Measurements from ENCODE around the gene HRH2.

HRH2 gene

GRCh38 chr5:175692235-175692995 lies 34.5 kb downstream of the HRH2 start:
- DNase-seq (ENCODE audit: low read depth in 2 of 2), result no peak

GRCh38 chr5:175692996-175693710 lies 35.3 kb downstream of the HRH2 start:
- DNase-seq (ENCODE audit: low read depth in 2 of 2), result no peak

GRCh38 chr5:175693741-175694140 lies 35.9 kb downstream of the HRH2 start:
- DNase-seq (ENCODE audit: low read depth in 2 of 2), result no peak

GRCh38 chr5:175694371-175695160 lies 36.7 kb downstream of the HRH2 start:
- no peak for DNase-seq (ENCODE audit: low read depth in 2 of 2)

GRCh38 chr5:175695161-175696126 lies 37.6 kb downstream of the HRH2 start:
- no peak for DNase-seq (ENCODE audit: low read depth in 2 of 2)

- peak; percentile 61 to 71 for DNase-seq (ENCODE audit: low read depth in 2 of 2)
Observed at GRCh38 chr5:175696139-175696854, 38.4 kb downstream of the HRH2 start.

GRCh38 chr5:175696855-175697198 lies 39.0 kb downstream of the HRH2 start:
- DNase-seq (ENCODE audit: low read depth in 2 of 2), result no peak

GRCh38 chr5:175697846-175698245 lies 40.0 kb downstream of the HRH2 start:
- DNase-seq (ENCODE audit: low read depth in 2 of 2), result no peak

- DNase-seq (ENCODE audit: low read depth in 2 of 2), result no peak
Observed at GRCh38 chr5:175698401-175699115, 40.7 kb downstream of the HRH2 start.

GRCh38 chr5:175700991-175701390 lies 43.1 kb downstream of the HRH2 start:
- DNase-seq (ENCODE audit: low read depth in 2 of 2), result no peak

- DNase-seq (ENCODE audit: low read depth in 2 of 2), result no peak
Observed at GRCh38 chr5:175701797-175702196, 43.9 kb downstream of the HRH2 start.

- DNase-seq (ENCODE audit: low read depth in 2 of 2), result no peak
Observed at GRCh38 chr5:175706499-175706898, 48.6 kb downstream of the HRH2 start.

GRCh38 chr5:175707751-175708375 lies 50.0 kb downstream of the HRH2 start:
- DNase-seq (ENCODE audit: low read depth in 2 of 2), result no peak

- DNase-seq (ENCODE audit: low read depth in 2 of 2), result no peak
Observed at GRCh38 chr5:175709276-175709781, 51.5 kb downstream of the HRH2 start.

- no peak for DNase-seq (ENCODE audit: low read depth in 2 of 2)
Observed at GRCh38 chr5:175710326-175710725, 52.5 kb downstream of the HRH2 start.

GRCh38 chr5:175711031-175711430 lies 53.2 kb downstream of the HRH2 start:
- no peak for DNase-seq (ENCODE audit: low read depth in 2 of 2)

- no peak for DNase-seq (ENCODE audit: low read depth in 2 of 2)
Observed at GRCh38 chr5:175711472-175712312, 53.8 kb downstream of the HRH2 start.

- DNase-seq (ENCODE audit: low read depth in 2 of 2), result no peak
Observed at GRCh38 chr5:175712313-175712680, 54.4 kb downstream of the HRH2 start.

GRCh38 chr5:175712681-175713085 lies 54.8 kb downstream of the HRH2 start:
- DNase-seq (ENCODE audit: low read depth in 2 of 2), result no peak
